ENCODE data around the gene MGRN1.

DNA sequence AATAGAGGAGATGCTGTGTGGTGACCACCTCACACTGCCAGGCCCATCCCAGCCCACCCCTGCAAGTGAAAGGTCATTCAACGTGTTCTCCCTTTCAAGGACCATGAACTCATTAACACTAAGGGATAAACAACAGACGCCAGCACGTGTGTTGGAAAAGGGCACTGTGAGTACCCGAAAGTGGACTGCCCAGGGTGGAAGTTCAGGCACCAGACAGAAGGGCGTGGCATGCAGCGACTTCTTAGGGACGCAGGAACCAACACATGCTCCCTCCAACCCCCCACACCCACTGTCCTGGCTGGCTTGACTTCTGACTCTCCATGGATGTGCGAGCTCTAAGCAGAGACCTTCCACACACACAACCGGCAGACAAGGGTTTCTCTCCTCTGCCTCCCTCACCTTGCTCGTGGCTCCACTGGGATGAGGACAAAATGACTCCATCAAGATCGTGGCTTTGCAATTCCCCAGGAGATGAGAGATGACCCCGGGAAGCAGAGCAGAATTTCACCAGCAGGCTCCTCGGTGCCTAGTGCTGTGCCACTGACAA lies 20.9 kb upstream of the MGRN1 start:
- no peak for TF ChIP-seq POLR2A (IDR thresholded peaks at IDR 0.05; ENCODE audit: low read depth, low read length)
- no peak for TF ChIP-seq POLR2AphosphoS5 (IDR thresholded peaks at IDR 0.05; ENCODE audit: low read depth, low read length)
- TF ChIP-seq TAF1 (IDR thresholded peaks at IDR 0.05; ENCODE audit: low read depth, low read length) = no peak
- TF ChIP-seq SPI1 (IDR thresholded peaks at IDR 0.05; ENCODE audit: low read depth, low read length) = no peak
- TF ChIP-seq PAX5 (IDR thresholded peaks at IDR 0.05; ENCODE audit: insufficient read depth, low read length, severe bottlenecking) = no peak
- TF ChIP-seq POU2F2 (IDR thresholded peaks at IDR 0.05; ENCODE audit: low read depth, low read length) = no peak
